Large intestine (tissue), 3 donors: ENCODE data around the gene PDGFRA. TPM values are rescaled to one million over a fixed set of nuclear protein-coding genes. Genes with fewer than 3 reads are reported as not detected.
A peak's percentile ranks its signal among the peaks of the same experiment; 100 is the strongest.
"Not testable (repeated sequence)": the region's sequence is repeated elsewhere in the genome, so short reads cannot be mapped to it uniquely, and the experiment has no call there.

ENCODE experiments used
- DNase-seq, 2 donors: peaks; one replicate each; pipeline versions ENCODE4 v3.0.0 to v3.0.0-alpha.2; 2013
- H3K27ac ChIP-seq: one replicate; pipeline ENCODE4 v1.5.1; 2013; ENCODE audit warnings: low read length
- H3K27me3 ChIP-seq: 2 replicates; pipeline ENCODE4 v1.6.1; 2013; ENCODE audit warnings: low read length; ENCODE audit not compliant: control insufficient read depth, insufficient read depth
- H3K36me3 ChIP-seq: 2 replicates; pipeline ENCODE4 v1.6.1; 2013; ENCODE audit warnings: low read length; ENCODE audit not compliant: control insufficient read depth, insufficient read depth
- H3K4me1 ChIP-seq: one replicate; pipeline ENCODE4 v1.6.1; 2013; ENCODE audit warnings: low read length; ENCODE audit not compliant: control insufficient read depth, insufficient read depth
- H3K4me3 ChIP-seq: one replicate; pipeline ENCODE4 v1.5.1; 2013; ENCODE audit warnings: low read length
- H3K9me3 ChIP-seq: one replicate; pipeline ENCODE4 v1.6.1; 2013; ENCODE audit warnings: mild to moderate bottlenecking, low read depth, low read length, moderate library complexity; ENCODE audit not compliant: control insufficient read depth
- WGBS: methylation state at CpG from one replicate; pipeline ENCODE4 v1.1.5; 2013; ENCODE audit warnings: low lambda C conversion rate; ENCODE audit not compliant: insufficient coverage; 5-methylcytosine and 5-hydroxymethylcytosine counted together
- polyA plus RNA-seq: library from polyadenylated mRNA; unstranded; fragments of 120-200 nt; gene quantifications from one replicate; pipeline ENCODE4 v1.2.1, GENCODE V29; 2013

PDGFRA gene
- polyA plus RNA-seq, 1 donor: 92.0 TPM

DNA sequence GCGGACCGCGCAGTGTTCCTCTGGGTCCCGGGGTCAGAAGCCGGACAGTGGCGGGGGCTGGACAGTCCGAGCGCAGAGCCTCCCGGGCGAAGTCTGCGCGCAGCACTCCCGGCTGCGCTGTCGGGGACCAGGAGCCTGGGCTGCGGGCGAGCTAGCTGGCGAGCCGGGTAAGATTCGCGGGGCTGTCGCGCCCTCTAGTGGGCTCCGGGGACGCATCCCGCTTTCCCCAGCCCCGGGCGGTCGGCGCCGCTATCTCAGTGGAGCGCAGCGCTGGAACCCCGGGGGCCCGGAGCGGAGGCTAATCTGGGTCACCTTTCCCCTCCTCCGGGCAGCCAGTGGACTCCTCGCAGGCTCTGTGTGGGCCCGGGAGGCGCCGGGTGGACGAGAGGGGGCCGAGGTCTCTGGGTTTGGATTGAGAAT, 4.2 kb downstream of the PDGFRA start:
- H3K4me3 ChIP-seq: peak overlapping the region; percentile 50
- no CpG with 5 or more reads among the region's 43 CpGs for whole genome bisulfite sequencing
- no peaks in the 10 kb centered on the region for H3K36me3 ChIP-seq
- H3K27me3 ChIP-seq: peaks cover 67% of the 10 kb centered on the region
- peak overlapping the region; percentile 24 for H3K27ac ChIP-seq
- DNase-seq: peak; percentile 76 to 79
- H3K4me1 ChIP-seq: peaks cover 28% of the 10 kb centered on the region
- H3K9me3 ChIP-seq: peaks cover 22% of the 10 kb centered on the region

- Histone ChIP-seq H3K27me3 (peaks cover 61% of the 10 kb centered on the region), H3K36me3 (no peaks in the 10 kb centered on the region), H3K9me3 (peaks cover 22% of the 10 kb centered on the region), H3K4me3 (peak overlapping the region; percentile 50), H3K4me1 (peaks cover 28% of the 10 kb centered on the region), H3K27ac (peak overlapping the region; percentile 24)
- DNase-seq: peak; percentile 55
- no CpG with 5 or more reads among the region's 67 CpGs for WGBS
These were observed 4.8 kb downstream of the PDGFRA start for GRCh38 chr4:54233697-54234496.

DNA sequence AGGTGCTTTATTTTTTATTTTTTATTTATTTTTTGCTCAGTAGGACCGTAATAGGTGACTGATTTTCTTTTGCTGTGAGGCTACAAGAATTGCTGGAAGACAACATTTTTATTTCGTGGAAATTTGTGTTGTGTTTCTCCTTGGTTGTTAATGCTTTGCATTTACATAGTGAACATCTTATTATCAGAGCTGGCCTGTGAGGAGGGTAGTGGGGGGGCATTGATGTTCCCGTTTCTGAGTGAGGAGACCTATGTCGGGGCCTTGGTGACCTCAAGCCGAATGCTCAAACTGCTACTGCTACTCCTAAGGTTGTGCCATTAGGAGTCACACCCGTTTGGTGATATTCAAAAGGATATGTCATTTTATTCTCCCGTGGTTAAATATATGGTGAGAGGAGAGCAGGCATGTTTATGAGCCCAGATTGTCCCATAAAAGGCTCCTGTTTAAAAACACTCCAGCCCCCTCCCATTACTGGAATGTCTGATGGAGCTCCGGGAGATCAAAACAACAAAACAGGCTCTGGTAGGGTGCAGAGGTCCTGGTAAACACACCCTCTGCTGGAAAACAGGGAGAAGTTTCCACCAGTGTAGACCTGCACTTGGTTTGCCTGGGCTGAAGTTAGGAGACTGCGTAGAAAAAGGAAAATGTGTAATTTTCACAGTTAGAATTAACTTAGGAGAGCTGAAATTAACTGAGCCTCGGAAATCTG, 5.6 kb downstream of the PDGFRA start:
- Histone ChIP-seq H3K27me3 (peaks cover 54% of the 10 kb centered on the region), H3K27ac (no peak overlapping the region), H3K4me1 (peaks cover 28% of the 10 kb centered on the region), H3K9me3 (peaks cover 22% of the 10 kb centered on the region), H3K4me3 (peak overlapping the region; percentile 50), H3K36me3 (no peaks in the 10 kb centered on the region)
- WGBS: 0% methylated on average over 2 of the region's 10 CpGs
- no peak for DNase-seq

- not testable (repeated sequence) for H3K4me3 ChIP-seq, H3K27ac ChIP-seq, DNase-seq, H3K36me3 ChIP-seq
- H3K9me3 ChIP-seq: peaks cover 14% of the 10 kb centered on the region
- no CpG with 5 or more reads among the region's 7 CpGs for WGBS
- peaks cover 21% of the 10 kb centered on the region for H3K4me1 ChIP-seq
- H3K27me3 ChIP-seq: peaks cover 37% of the 10 kb centered on the region
These were observed 7.2 kb downstream of the PDGFRA start for GRCh38 chr4:54236316-54236715.

DNA sequence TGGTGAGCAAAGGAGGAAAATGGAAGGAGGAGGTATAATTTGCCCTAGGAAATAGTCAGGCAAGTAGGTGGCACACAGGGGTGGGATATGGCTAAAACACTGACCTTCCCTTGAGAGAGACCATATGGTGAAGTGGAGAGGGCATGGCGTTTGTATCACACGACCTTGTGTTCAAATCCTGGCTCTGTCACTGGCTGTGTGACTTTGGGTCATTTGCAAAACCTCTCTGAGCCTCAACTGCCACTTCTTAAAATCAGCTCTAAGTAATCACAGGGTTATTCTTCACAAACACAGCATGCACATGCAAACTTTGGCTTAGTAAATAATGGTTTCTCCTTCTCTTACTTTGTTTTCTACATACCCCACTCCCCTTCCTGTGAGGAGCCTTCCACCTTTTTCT, 8.7 kb downstream of the PDGFRA start:
- no peak overlapping the region for H3K27ac ChIP-seq
- peaks cover 23% of the 10 kb centered on the region for H3K27me3 ChIP-seq
- no peak overlapping the region for H3K4me3 ChIP-seq
- peaks cover 3% of the 10 kb centered on the region for H3K9me3 ChIP-seq
- no CpG with 5 or more reads among the region's 2 CpGs for WGBS
- no peak for DNase-seq
- peaks cover 13% of the 10 kb centered on the region for H3K4me1 ChIP-seq
- H3K36me3 ChIP-seq: no peaks in the 10 kb centered on the region

- Histone ChIP-seq H3K27ac (no peak overlapping the region), H3K4me1 (peaks cover 11% of the 10 kb centered on the region), H3K4me3 (no peak overlapping the region), H3K27me3 (peaks cover 17% of the 10 kb centered on the region), H3K36me3 (no peaks in the 10 kb centered on the region), H3K9me3 (peaks cover 4% of the 10 kb centered on the region)
- no peak for DNase-seq
These were observed 9.3 kb downstream of the PDGFRA start for GRCh38 chr4:54238389-54238788.

DNA sequence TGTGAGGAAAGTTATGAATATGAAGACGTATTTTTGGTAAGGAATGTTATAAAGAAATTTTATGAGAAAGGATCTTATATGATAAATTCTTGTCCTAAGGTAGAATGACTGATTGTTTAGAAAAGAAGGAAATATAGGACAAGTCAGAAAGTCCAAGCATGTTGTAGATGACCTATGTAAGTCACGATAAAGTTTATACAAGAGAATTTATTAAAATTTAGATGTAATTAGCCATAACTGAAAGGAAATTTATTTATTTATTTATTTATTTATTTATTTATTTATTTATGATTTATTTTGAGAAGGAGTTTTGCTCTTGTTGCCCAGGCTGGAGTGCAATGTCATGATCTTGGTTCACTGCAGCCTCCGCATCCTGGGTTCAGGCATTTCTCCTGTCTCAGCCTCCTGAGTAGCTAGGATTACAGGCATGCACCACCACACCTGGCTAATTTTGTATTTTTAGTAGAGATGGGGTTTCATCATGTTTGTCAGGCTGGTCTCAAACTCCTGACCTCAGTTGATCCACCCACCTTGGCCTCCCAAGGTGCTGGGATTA, 12.3 kb downstream of the PDGFRA start:
- 100% methylated on average over 2 of the region's 3 CpGs for WGBS
- H3K4me1 ChIP-seq, H3K9me3 ChIP-seq, DNase-seq, H3K4me3 ChIP-seq, H3K36me3 ChIP-seq, H3K27ac ChIP-seq, H3K27me3 ChIP-seq: not testable (repeated sequence)

DNA sequence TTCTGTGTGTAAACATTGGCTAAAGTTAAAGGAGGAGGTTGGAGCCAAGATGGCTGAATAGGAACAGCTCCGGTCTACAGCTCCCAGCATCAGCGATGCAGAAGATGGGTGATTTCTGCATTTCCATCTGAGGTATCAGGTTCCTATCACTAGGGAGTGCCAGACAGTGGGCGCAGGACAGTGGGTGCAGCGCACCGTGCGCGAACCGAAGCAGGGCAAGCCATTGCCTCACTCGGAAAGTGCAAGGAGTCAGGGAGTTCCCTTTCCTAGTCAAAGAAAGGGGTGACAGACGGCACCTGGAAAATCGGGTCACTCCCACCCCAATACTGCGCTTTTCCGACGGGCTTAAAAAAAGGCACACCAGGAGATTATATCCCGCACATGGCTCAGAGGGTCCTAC, 14.4 kb downstream of the PDGFRA start:
- H3K36me3 ChIP-seq, DNase-seq, H3K9me3 ChIP-seq, H3K27ac ChIP-seq, H3K4me3 ChIP-seq, H3K27me3 ChIP-seq, H3K4me1 ChIP-seq: not testable (repeated sequence)
- WGBS: no CpG with 5 or more reads among the region's 15 CpGs

DNA sequence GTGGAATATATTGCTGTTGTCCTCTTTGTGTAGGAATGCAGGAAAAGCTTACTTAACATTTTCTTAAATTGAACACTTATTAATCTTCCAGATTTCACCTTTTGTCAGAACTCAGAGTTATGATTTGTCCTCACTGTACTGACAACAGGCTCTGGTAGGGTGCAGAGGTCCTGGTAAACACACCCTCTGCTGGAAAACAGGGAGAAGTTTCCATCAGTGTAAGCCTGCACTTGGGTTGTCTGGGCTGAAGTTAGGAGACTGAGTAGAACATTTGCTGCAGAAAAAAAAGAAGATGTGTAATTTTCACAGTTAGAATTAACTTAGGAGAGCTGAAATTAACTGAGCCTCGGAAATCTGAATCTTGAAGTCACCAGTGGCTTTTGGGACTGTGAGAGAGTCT, 23.2 kb downstream of the PDGFRA start:
- not testable (repeated sequence) for H3K9me3 ChIP-seq, DNase-seq, H3K36me3 ChIP-seq, H3K4me3 ChIP-seq, H3K4me1 ChIP-seq, H3K27me3 ChIP-seq, H3K27ac ChIP-seq
- 100% methylated on average over 1 of the region's 1 CpG for WGBS

DNA sequence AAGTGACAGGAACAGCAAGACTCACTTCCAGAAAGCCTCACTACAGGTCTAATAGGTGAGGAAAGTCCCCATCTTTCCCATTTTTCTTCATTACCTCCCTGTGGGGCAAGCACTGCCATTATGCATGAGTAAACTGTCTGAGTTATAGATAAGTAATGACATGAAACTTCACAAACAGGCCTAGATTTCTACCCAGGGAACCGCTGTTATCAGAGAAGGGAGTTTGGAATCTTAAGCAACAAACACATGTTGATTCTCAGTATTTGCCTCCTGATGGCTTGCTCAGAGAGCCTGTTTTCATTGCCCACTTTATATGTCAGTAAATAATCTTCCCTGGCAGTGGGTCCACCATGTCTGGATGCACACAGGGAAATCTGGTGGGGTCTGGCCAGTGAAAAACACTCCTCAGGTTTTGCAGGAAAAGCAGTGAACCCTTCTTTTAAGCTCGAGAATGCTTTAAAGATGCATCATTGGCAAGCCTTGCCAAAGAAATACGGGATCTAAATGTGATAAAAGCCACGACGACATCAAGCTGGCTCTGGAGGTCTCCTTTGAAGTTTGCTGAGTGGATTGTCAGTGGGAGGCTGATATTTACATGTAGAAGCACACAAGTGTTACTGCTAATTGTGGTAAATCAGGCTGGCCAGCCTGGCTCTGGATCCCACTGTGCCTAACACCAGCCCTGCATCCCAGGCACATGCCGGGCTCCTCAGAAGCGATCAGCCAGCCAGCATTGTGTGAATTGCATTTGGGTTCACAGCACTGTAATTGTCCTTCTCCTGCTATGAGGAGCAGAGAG, 25.2 kb downstream of the PDGFRA start:
- Histone ChIP-seq H3K4me3 (no peak overlapping the region), H3K9me3 (no peaks in the 10 kb centered on the region), H3K27ac (no peak overlapping the region), H3K27me3 (no peaks in the 10 kb centered on the region), H3K4me1 (no peaks in the 10 kb centered on the region), H3K36me3 (no peaks in the 10 kb centered on the region)
- DNase-seq: no peak
- WGBS: 10% methylated on average over 2 of the region's 7 CpGs
